Pancreas (tissue), 10 donors: Measurements from ENCODE around the gene PADI2. TPM values are rescaled to one million over a fixed set of nuclear protein-coding genes. Genes with fewer than 3 reads are reported as not detected.

Experiments used
- ATAC-seq, 4 donors: fragments of 200-7000 bp; cut with Tn5 transposase; one replicate each; pipeline versions ENCODE4 v1.8.0 to v1.9.1; 2020; ENCODE audit warnings: mild to moderate bottlenecking in 4 of 4, moderate library complexity in 4 of 4
- DNase-seq, 6 donors: peaks; one replicate each; pipeline ENCODE4 v3.0.0-alpha.2; 2020
- FAIRE-seq: peaks from 2 replicates; lab custom pipeline; 2012; peaks lifted over from hg19 to GRCh38; lab: Jason Lieb, UNC
- H3K27ac ChIP-seq, 4 donors: fragments of 200-600 bp; sonication (generic); 1 replicate in 3 of 4; 2 replicates in 1 of 4; pipeline versions ENCODE4 v1.5.0 to v1.8.0; 2020
- H3K27me3 ChIP-seq, 4 donors: fragments of 200-600 bp; one replicate each; pipeline ENCODE4 v1.8.0; 2021
- H3K36me3 ChIP-seq, 3 donors: fragments of 200-600 bp; sonication (generic) in 1 of 3; one replicate each; pipeline versions ENCODE4 v1.5.0 to v1.8.0; 2020 to 2021
- H3K4me1 ChIP-seq, 3 donors: fragments of 200-600 bp; one replicate each; pipeline ENCODE4 v1.8.0; 2021
- H3K4me3 ChIP-seq, 4 donors: fragments of 200-600 bp; sonication (generic) in 2 of 4; one replicate each; pipeline versions ENCODE4 v1.5.0 to v1.8.0; 2020 to 2021
- H3K9me3 ChIP-seq, 4 donors: fragments of 200-600 bp; one replicate each; pipeline ENCODE4 v1.8.0; 2021
- CTCF ChIP-seq, 4 donors: fragments of 200-600 bp; sonication (generic) in 3 of 4; IDR thresholded peaks; one replicate each; pipeline versions ENCODE4 v1.5.0 to v1.8.0; 2021; ENCODE audit warnings: antibody characterized with exemption in 4 of 4
- WGBS, 2 donors: extraction: QIAGEN DNeasy Blood & Tissue Kit; methylation state at CpG; one replicate each; pipeline ENCODE4 v1.1.7; 2013; 5-methylcytosine and 5-hydroxymethylcytosine counted together
- intact Hi-C, 3 donors: fragments of 100-400 bp; cut with DNase I; formaldehyde crosslinking; loops; one replicate each; pipeline versions ENCODE4 v1.11.1 to v1.14.2; 2022
- polyA plus RNA-seq, 2 donors: library from polyadenylated mRNA; stranded (reverse); fragments of 200-250 nt; gene quantifications; one replicate each; pipeline ENCODE4 v1.2.3, GENCODE V29; 2013
- total RNA-seq, 6 donors: library from RNA; stranded (reverse); fragmentation: NEBNext Ultra II Directional in 4 of 6; extraction: Animal tissue kit (Norgen Biotek cat#: 25700) in 4 of 6; gene quantifications; one replicate each; pipeline versions ENCODE4 v1.2.1 to v1.2.4, GENCODE V29; 2021 to 2023
- donor health status: healthy with polysubstance abuse.
- donor health status: DM: no; HTN: no; CAD: no; lungs with moderate emphysema.
- donor health status: DM: no; HTN: no; CAD: no.
- donor health status: control.
- donor health status: control.
- donor health status: Bipolar disorder and iron deficiency.
- donor health status: DM: yes; HTN: yes; CAD: no.
- donor health status: DM: no; HTN: no; CAD: no.
- donor health status: DM: no; HTN: no; CAD: no.
- donor health status: DM: yes; HTN: yes; CAD: no.

The PADI2 gene
- total and polyA plus RNA-seq, 8 donors, result 0.42 to 10.0 (median 0.93) TPM

- TF ChIP-seq CTCF (IDR thresholded peaks at IDR 0.05), result no peak
- DNase-seq, result peak in 1 of 6 donors; percentile 13
- 66 to 77% methylated on average over 13 of the region's 13 CpGs for WGBS, 2 donors
These were observed 20.6 kb downstream of the PADI2 start for GRCh38 chr1:17098446-17099317.

GRCh38 chr1:17097787-17098186 lies 21.5 kb downstream of the PADI2 start:
- H3K4me3 ChIP-seq, result no peak overlapping the region
- WGBS, 2 donors, result 55 to 69% methylated on average over 14 of the region's 14 CpGs
- no peaks in the 10 kb centered on the region for H3K36me3 ChIP-seq
- FAIRE-seq, result no peak
- peak in 1 of 6 donors; percentile 12 for DNase-seq
- no peak overlapping the region for H3K27ac ChIP-seq
- no peak for ATAC-seq
- H3K9me3 ChIP-seq, result no peaks in the 10 kb centered on the region
- H3K4me1 ChIP-seq, result no peaks in the 10 kb centered on the region
- no peak for TF ChIP-seq CTCF (IDR thresholded peaks at IDR 0.05)
- intact Hi-C loops, result no loop called here
- no peaks in the 10 kb centered on the region for H3K27me3 ChIP-seq

More at GRCh38 chr1:17098446-17099317, 20.6 kb downstream of the PADI2 start:
- H3K27ac ChIP-seq, result no peak overlapping the region
- intact Hi-C loops, result no loop called here
- H3K4me3 ChIP-seq, result no peak overlapping the region
- FAIRE-seq (no peak), ATAC-seq (no peak)
- no peaks in the 10 kb centered on the region for H3K36me3 ChIP-seq
- H3K27me3 ChIP-seq, result no peaks in the 10 kb centered on the region
- H3K4me1 ChIP-seq, result no peaks in the 10 kb centered on the region
- no peaks in the 10 kb centered on the region for H3K9me3 ChIP-seq

GRCh38 chr1:17097147-17097546 lies 22.1 kb downstream of the PADI2 start:
- no peak for TF ChIP-seq CTCF (IDR thresholded peaks at IDR 0.05)
- 83 to 91% methylated on average over 8 of the region's 8 CpGs for WGBS, 2 donors
- no peaks in the 10 kb centered on the region for H3K36me3 ChIP-seq
- intact Hi-C loops, result no loop called here
- no peak for ATAC-seq
- no peak for DNase-seq
- no peak overlapping the region for H3K4me3 ChIP-seq
- H3K27ac ChIP-seq, result no peak overlapping the region
- no peaks in the 10 kb centered on the region for H3K27me3 ChIP-seq
- no peaks in the 10 kb centered on the region for H3K4me1 ChIP-seq
- FAIRE-seq, result no peak
- H3K9me3 ChIP-seq, result no peaks in the 10 kb centered on the region

GRCh38 chr1:17096584-17096983 lies 22.7 kb downstream of the PADI2 start:
- Histone ChIP-seq H3K27ac (no peak overlapping the region), H3K4me1 (no peaks in the 10 kb centered on the region), H3K27me3 (no peaks in the 10 kb centered on the region), H3K36me3 (no peaks in the 10 kb centered on the region), H3K4me3 (no peak overlapping the region), H3K9me3 (no peaks in the 10 kb centered on the region)
- WGBS, 2 donors, result 0 to 33% methylated on average over 1 of the region's 1 CpG
- no peak for FAIRE-seq
- TF ChIP-seq CTCF (IDR thresholded peaks at IDR 0.05), result no peak
- DNase-seq, result no peak
- ATAC-seq, result no peak
- intact Hi-C loops, result no loop called here

GRCh38 chr1:17095141-17095540 lies 24.1 kb downstream of the PADI2 start:
- WGBS, 2 donors, result 46 to 50% methylated on average over 4 of the region's 4 CpGs
- H3K27me3 ChIP-seq, result no peaks in the 10 kb centered on the region
- ATAC-seq (no peak), DNase-seq (no peak), FAIRE-seq (no peak)
- H3K9me3 ChIP-seq, result no peaks in the 10 kb centered on the region
- TF ChIP-seq CTCF (IDR thresholded peaks at IDR 0.05), result no peak
- no peaks in the 10 kb centered on the region for H3K36me3 ChIP-seq
- no peak overlapping the region for H3K27ac ChIP-seq
- no peaks in the 10 kb centered on the region for H3K4me1 ChIP-seq
- no peak overlapping the region for H3K4me3 ChIP-seq
- intact Hi-C loops, result no loop called here
